A673 (cell line): ENCODE measurements around the gene ADAMTS10. TPM values are rescaled to one million over a fixed set of nuclear protein-coding genes. Genes with fewer than 3 reads are reported as not detected.
"Not testable (repeated sequence)": the region's sequence is repeated elsewhere in the genome, so short reads cannot be mapped to it uniquely, and the experiment has no call there.

Experiments
- BruUV-seq: library from RNA; stranded (reverse); fragments of 400-500 nt; replicated peaks from 2 replicates; lab custom pipeline; 2021; lab: Mats Ljungman, UMichigan
- CTCF ChIA-PET: fragments of 300-600 bp; sonication (Branson Sonifier 250); formaldehyde crosslinking; loops from one replicate; lab custom pipeline; 2022; ENCODE audit warnings: antibody characterized with exemption; lab: Charles Lee
- POLR2A ChIA-PET: fragments of 300-600 bp; sonication (Branson Sonifier 250); formaldehyde crosslinking; loops from one replicate; lab custom pipeline; 2022; ENCODE audit warnings: antibody characterized with exemption; ENCODE audit not compliant: low non-redundant PET; lab: Charles Lee
- DNase-seq: peaks from one replicate; pipeline ENCODE4 v3.0.0-alpha.2; 2015; ENCODE audit warnings: low spot score
- H3K27ac ChIP-seq: fragments of 200-600 bp; sonication (generic); 2 replicates; pipeline ENCODE4 v1.5.1; 2016; ENCODE audit warnings: mixed run types, low read depth, mild to moderate bottlenecking, mixed read lengths, antibody characterized with exemption, low read length; ENCODE audit not compliant: poor library complexity, severe bottlenecking
- H3K27me3 ChIP-seq: fragments of 200-600 bp; sonication (generic); replicated peaks from 2 replicates; pipeline ENCODE4 v1.6.1; 2017; ENCODE audit warnings: mixed run types, low read depth, mild to moderate bottlenecking, mixed read lengths, antibody characterized with exemption, low read length; ENCODE audit not compliant: insufficient read depth, poor library complexity
- H3K36me3 ChIP-seq: fragments of 200-600 bp; sonication (generic); 2 replicates; pipeline ENCODE4 v1.6.1; 2016; ENCODE audit warnings: mixed run types, mild to moderate bottlenecking, mixed read lengths, antibody characterized with exemption, low read length; ENCODE audit not compliant: insufficient read depth, poor library complexity, severe bottlenecking
- H3K4me1 ChIP-seq: fragments of 200-600 bp; sonication (generic); 2 replicates; pipeline ENCODE4 v1.6.1; 2017; ENCODE audit warnings: mixed run types, mild to moderate bottlenecking, mixed read lengths, antibody characterized with exemption, low read length; ENCODE audit not compliant: insufficient read depth, poor library complexity, severe bottlenecking
- H3K4me3 ChIP-seq: fragments of 200-600 bp; sonication (generic); 2 replicates; pipeline ENCODE4 v1.5.1; 2016; ENCODE audit warnings: low read depth, mixed run types, mild to moderate bottlenecking, mixed read lengths, low read length; ENCODE audit not compliant: poor library complexity, severe bottlenecking
- H3K9me3 ChIP-seq: fragments of 200-600 bp; sonication (generic); 2 replicates; pipeline ENCODE4 v1.6.1; 2016; ENCODE audit warnings: mixed run types, low read depth, mild to moderate bottlenecking, mixed read lengths, antibody characterized with exemption, low read length; ENCODE audit not compliant: poor library complexity, severe bottlenecking
- CTCF ChIP-seq: fragments of 300-800, 200-600 bp; sonication (generic); conservative IDR thresholded peaks from 2 replicates; pipeline ENCODE4 v1.5.1; 2017; ENCODE audit warnings: low read depth, mild to moderate bottlenecking, antibody characterized with exemption, low read length, moderate library complexity, mixed read lengths
- EZH2 ChIP-seq: fragments of 200-600 bp; sonication (generic); IDR thresholded peaks from 2 replicates; pipeline ENCODE4 v1.6.1; 2017; ENCODE audit warnings: borderline replicate concordance, low read depth, mild to moderate bottlenecking, mixed read lengths, antibody characterized with exemption, low read length; ENCODE audit not compliant: poor library complexity, severe bottlenecking
- intact Hi-C: fragments of 100-400 bp; cut with micrococcal nuclease; formaldehyde crosslinking; loops from one replicate; pipeline ENCODE4 v1.10.0; 2022; ENCODE audit not compliant: unreplicated experiment
- total RNA-seq: library from RNA; stranded (reverse); gene quantifications from 2 replicates; pipeline ENCODE4 v1.2.3, GENCODE V29; 2021

ADAMTS10 gene
- total RNA-seq, 1 experiment from 2014 or later: 29.5 TPM

GRCh38 chr19:8561075-8561764, 49.3 kb downstream of the ADAMTS10 start:
- H3K9me3 ChIP-seq: no peaks in the 10 kb centered on the region
- DNase-seq: no peak
- no peaks in the 10 kb centered on the region for H3K36me3 ChIP-seq
- H3K4me3 ChIP-seq: no peak overlapping the region
- no peak for TF ChIP-seq CTCF
- no peak for TF ChIP-seq EZH2
- ChIA-PET POLR2A (no interaction called here), CTCF (no interaction called here)
- H3K27me3 ChIP-seq: no peaks in the 10 kb centered on the region
- no peak overlapping the region for H3K27ac ChIP-seq
- intact Hi-C loops: no loop called here
- no peaks in the 10 kb centered on the region for H3K4me1 ChIP-seq
- no TSS peak for BruUV-seq

GRCh38 chr19:8558325-8558724, 52.2 kb downstream of the ADAMTS10 start:
- H3K9me3 ChIP-seq: no peaks in the 10 kb centered on the region
- no peaks in the 10 kb centered on the region for H3K27me3 ChIP-seq
- ChIA-PET POLR2A (no interaction called here), CTCF (no interaction called here)
- DNase-seq: no peak
- no peaks in the 10 kb centered on the region for H3K36me3 ChIP-seq
- H3K27ac ChIP-seq: no peak overlapping the region
- TF ChIP-seq EZH2: no peak
- H3K4me3 ChIP-seq: no peak overlapping the region
- intact Hi-C loops: no loop called here
- H3K4me1 ChIP-seq: no peaks in the 10 kb centered on the region
- no TSS peak for BruUV-seq

- H3K4me1 ChIP-seq: no peaks in the 10 kb centered on the region
- ChIA-PET POLR2A (no interaction called here), CTCF (no interaction called here)
- intact Hi-C loops: no loop called here
- H3K27me3 ChIP-seq: no peaks in the 10 kb centered on the region
- TF ChIP-seq EZH2 (no peak), CTCF (no peak)
- BruUV-seq: no TSS peak
- DNase-seq: no peak
- no peaks in the 10 kb centered on the region for H3K36me3 ChIP-seq
- no peak overlapping the region for H3K4me3 ChIP-seq
- H3K9me3 ChIP-seq: no peaks in the 10 kb centered on the region
- no peak overlapping the region for H3K27ac ChIP-seq
These were observed 52.8 kb downstream of the ADAMTS10 start for GRCh38 chr19:8557642-8558238.

- H3K27ac ChIP-seq, POLR2A ChIA-PET, intact Hi-C loops, DNase-seq, H3K27me3 ChIP-seq, H3K9me3 ChIP-seq, CTCF ChIA-PET, H3K4me1 ChIP-seq, H3K4me3 ChIP-seq, BruUV-seq, H3K36me3 ChIP-seq: not testable (repeated sequence)
These were observed 56.8 kb downstream of the ADAMTS10 start for GRCh38 chr19:8553729-8554128.
